Loucy (cell line): ENCODE data around the gene E2F8.

ENCODE experiments used
- H2AFZ ChIP-seq: fragments of 200-600 bp; sonication (generic); 2 replicates; pipeline ENCODE4 v1.6.0; 2016; ENCODE audit warnings: antibody characterized with exemption, mild to moderate bottlenecking, low read length, moderate library complexity
- H3F3A ChIP-seq: fragments of 200-600 bp; 2 replicates; pipeline ENCODE4 v1.6.0; 2016; ENCODE audit warnings: antibody characterized with exemption, low read depth, mild to moderate bottlenecking
- H3K27me3 ChIP-seq: fragments of 200-600 bp; sonication (generic); 2 replicates; pipeline ENCODE4 v1.6.1; 2014; ENCODE audit warnings: low read length, mild to moderate bottlenecking; ENCODE audit not compliant: insufficient read depth, poor library complexity, severe bottlenecking
- H3K36me3 ChIP-seq: fragments of 200-600 bp; sonication (generic); 2 replicates; pipeline ENCODE4 v1.6.1; 2016; ENCODE audit warnings: low read length; ENCODE audit not compliant: insufficient read depth
- H3K4me1 ChIP-seq: fragments of 200-600 bp; sonication (generic); 2 replicates; pipeline ENCODE4 v1.5.1; 2014; ENCODE audit warnings: low read length, mild to moderate bottlenecking; ENCODE audit not compliant: insufficient read depth, poor library complexity, severe bottlenecking
- H3K4me2 ChIP-seq: fragments of 200-600 bp; sonication (generic); 2 replicates; pipeline ENCODE4 v1.6.0; 2014; ENCODE audit warnings: antibody characterized with exemption, low read length, low read depth, mild to moderate bottlenecking; ENCODE audit not compliant: poor library complexity, severe bottlenecking
- H3K4me3 ChIP-seq: fragments of 200-600 bp; sonication (generic); 2 replicates; pipeline ENCODE4 v1.5.1; 2014; ENCODE audit warnings: low read length, mild to moderate bottlenecking, mixed read lengths; ENCODE audit not compliant: poor library complexity, severe bottlenecking
- H3K79me2 ChIP-seq: fragments of 200-600 bp; sonication (generic); 2 replicates; pipeline ENCODE4 v1.6.1; 2014; ENCODE audit warnings: low read length; ENCODE audit not compliant: insufficient read depth
- H3K9ac ChIP-seq: fragments of 200-600 bp; sonication (generic); 2 replicates; pipeline ENCODE4 v1.6.0; 2014; ENCODE audit warnings: mild to moderate bottlenecking, low read depth, low read length, moderate library complexity; ENCODE audit not compliant: poor library complexity, severe bottlenecking
- H3K9me2 ChIP-seq: fragments of 200-600 bp; sonication (generic); replicated peaks from 2 replicates; pipeline ENCODE4 v1.6.1; 2016; ENCODE audit warnings: low read depth, low read length, mixed read lengths
- H3K9me3 ChIP-seq: fragments of 200-600 bp; sonication (generic); 2 replicates; pipeline ENCODE4 v1.6.1; 2014; ENCODE audit warnings: mild to moderate bottlenecking, antibody characterized with exemption, low read length, low read depth; ENCODE audit not compliant: insufficient read depth
- H4K20me1 ChIP-seq: fragments of 200-600 bp; sonication (generic); 2 replicates; pipeline ENCODE4 v1.6.0; 2014; ENCODE audit warnings: antibody characterized with exemption, low read length, mild to moderate bottlenecking; ENCODE audit not compliant: insufficient read depth, poor library complexity, severe bottlenecking
- CTCF ChIP-seq: fragments of 200-600 bp; sonication (generic); conservative IDR thresholded peaks from 2 replicates; pipeline ENCODE4 v1.5.1; 2014; ENCODE audit warnings: mild to moderate bottlenecking, antibody characterized with exemption, low read length
- EZH2phosphoT487 ChIP-seq: fragments of 200-600 bp; IDR thresholded peaks from 2 replicates; pipeline ENCODE4 v1.6.1; 2018; ENCODE audit warnings: antibody characterized with exemption, mild to moderate bottlenecking, moderate library complexity, borderline replicate concordance

Gene E2F8

DNA sequence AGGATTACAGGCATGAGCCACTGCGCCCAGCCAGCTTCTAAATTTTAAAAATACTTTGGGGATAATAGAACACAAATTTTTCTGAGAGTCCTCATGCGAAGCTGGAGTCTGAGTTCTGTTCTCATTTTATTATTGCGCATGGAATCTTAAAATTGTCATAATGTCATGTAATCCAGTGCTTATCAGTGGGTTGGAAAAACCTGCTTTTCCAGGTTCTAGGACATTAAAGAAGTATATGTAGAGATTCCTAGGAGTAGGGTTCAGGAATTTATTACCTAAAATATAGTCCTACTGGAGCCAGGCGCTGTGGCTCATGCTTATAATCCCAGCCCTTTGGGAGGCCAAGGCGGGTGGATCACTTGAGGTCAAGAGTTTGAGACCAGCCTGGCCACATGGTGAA, 4.6 kb upstream of the E2F8 start:
- no peak overlapping the region for H2AFZ ChIP-seq
- H3K9ac ChIP-seq: no peak overlapping the region
- peaks cover 35% of the 10 kb centered on the region for H3K4me1 ChIP-seq
- peaks cover 4% of the 10 kb centered on the region; the same call in 1 of the 2 replicates for H3F3A ChIP-seq
- H3K9me3 ChIP-seq: 0 out of 2 replicates have a peak, but pooled peaks cover 4% of the 10 kb centered on the region
- H3K9me2 ChIP-seq: no peaks in the 10 kb centered on the region
- TF ChIP-seq CTCF (no peak), EZH2phosphoT487 (no peak)
- H3K79me2 ChIP-seq: peaks cover 23% of the 10 kb centered on the region
- no peaks in the 10 kb centered on the region for H4K20me1 ChIP-seq
- H3K4me2 ChIP-seq: no peak overlapping the region
- H3K4me3 ChIP-seq: no peak overlapping the region
- H3K36me3 ChIP-seq: no peaks in the 10 kb centered on the region
- no peaks in the 10 kb centered on the region for H3K27me3 ChIP-seq

DNA sequence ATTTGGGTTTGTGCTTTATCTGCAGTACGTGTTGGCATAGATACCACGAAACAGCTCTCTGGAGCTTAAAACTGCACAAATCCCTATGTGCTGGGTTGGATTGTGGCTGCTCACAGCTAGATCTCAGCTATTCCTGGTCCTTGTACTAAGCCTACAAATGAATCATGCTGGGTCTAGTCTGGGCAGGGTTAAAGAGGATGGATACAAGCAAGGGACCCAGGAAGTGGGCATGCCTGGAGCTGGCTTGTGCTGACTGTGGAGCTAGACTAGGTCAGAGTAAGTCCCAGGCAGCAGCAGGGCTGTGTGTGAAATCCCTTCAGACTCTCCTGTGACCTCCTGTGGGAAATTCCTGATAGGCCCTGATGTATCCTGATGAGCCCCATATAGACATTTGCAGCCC, 3.9 kb upstream of the E2F8 start:
- peak overlapping the region; percentile 19 for H3K4me3 ChIP-seq
- H3K4me2 ChIP-seq: peak overlapping the region; percentile 91
- peak overlapping the region; percentile 94 for H3K9ac ChIP-seq
- H3K36me3 ChIP-seq: no peaks in the 10 kb centered on the region
- H3K9me2 ChIP-seq: no peaks in the 10 kb centered on the region
- H3K9me3 ChIP-seq: 0 out of 2 replicates have a peak, but pooled peaks cover 2% of the 10 kb centered on the region
- H3K4me1 ChIP-seq: peaks cover 31% of the 10 kb centered on the region
- TF ChIP-seq CTCF (no peak), EZH2phosphoT487 (no peak)
- no peaks in the 10 kb centered on the region for H4K20me1 ChIP-seq
- H2AFZ ChIP-seq: 0 out of 2 replicates have a peak overlapping the region, but pooled peaks have one; percentile 5
- peaks cover 4% of the 10 kb centered on the region; the same call in 1 of the 2 replicates for H3F3A ChIP-seq
- peaks cover 30% of the 10 kb centered on the region for H3K79me2 ChIP-seq
- H3K27me3 ChIP-seq: no peaks in the 10 kb centered on the region

GRCh38 chr11:19244084-19244483, 3.3 kb upstream of the E2F8 start:
- Histone ChIP-seq H3K4me2 (peak overlapping the region; percentile 91), H4K20me1 (peaks cover 5% of the 10 kb centered on the region), H3K9me2 (no peaks in the 10 kb centered on the region), H3K27me3 (no peaks in the 10 kb centered on the region), H3K4me1 (peaks cover 35% of the 10 kb centered on the region), H3F3A (peaks cover 4% of the 10 kb centered on the region; the same call in 1 of the 2 replicates), H2AFZ (no peak overlapping the region), H3K9me3 (no peaks in the 10 kb centered on the region), H3K79me2 (peaks cover 36% of the 10 kb centered on the region), H3K9ac (peak overlapping the region; percentile 94), H3K4me3 (peak overlapping the region; percentile 19), H3K36me3 (peaks cover 5% of the 10 kb centered on the region; the same call in 1 of the 2 replicates)
- no peak for TF ChIP-seq EZH2phosphoT487
- no peak for TF ChIP-seq CTCF
